ENCODE data around the gene VWA5B2.
"Not testable (repeated sequence)": the region's sequence is repeated elsewhere in the genome, so short reads cannot be mapped to it uniquely, and the experiment has no call there.

VWA5B2 gene

DNA sequence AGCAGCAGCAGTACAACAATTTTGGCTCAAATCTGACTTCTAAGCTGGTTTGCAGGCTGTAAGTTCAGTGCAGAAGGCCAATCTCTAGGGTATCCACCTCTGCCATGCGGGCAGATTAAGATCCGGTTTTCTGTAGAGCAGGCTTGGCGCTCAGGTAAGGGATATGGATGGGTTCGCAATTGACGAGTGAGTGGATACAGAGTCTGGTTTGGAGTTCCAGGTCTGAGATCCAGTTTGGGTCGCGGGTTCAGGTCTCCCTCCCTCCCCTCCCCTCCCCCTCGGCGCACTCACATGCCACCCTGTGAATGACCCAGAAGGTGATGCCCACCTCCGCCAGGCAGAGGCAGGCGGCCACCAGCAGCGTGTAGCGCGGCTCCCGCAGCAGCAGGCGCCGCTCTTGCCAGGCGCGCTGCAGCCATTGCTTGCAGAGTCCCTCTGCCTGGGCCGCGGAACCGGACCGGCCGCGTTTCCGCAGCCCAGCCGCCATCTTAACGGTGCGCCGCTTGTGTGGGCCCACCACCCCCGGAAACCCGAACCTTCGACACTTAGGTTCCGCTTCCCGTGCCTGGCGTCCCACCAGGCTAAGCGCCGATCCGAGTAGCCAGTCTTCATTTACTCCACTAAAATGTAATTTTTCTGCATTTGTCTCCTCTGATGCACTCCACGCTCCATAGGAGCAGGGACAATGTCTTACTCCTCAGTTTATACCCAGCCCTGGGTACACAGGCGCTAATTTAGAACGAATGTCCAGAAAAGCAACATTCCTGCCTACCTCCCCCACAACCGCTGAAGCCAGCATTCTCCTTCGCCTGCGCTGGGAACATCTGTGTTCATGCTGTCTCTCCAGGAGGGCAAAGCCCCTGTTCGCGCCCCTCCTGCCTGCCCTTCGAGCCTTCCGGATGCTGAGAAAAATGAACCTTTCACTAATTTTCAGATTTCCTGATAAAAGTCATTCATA is 19.3 kb downstream of the VWA5B2 start, which contains the start of gene ALG3:
Gene ALG3, minus strand, starts transcription at position 509 of the 958 bp plus-strand sequence. Its CDS starts 22 bp downstream, at position 487.
- peak; percentile 88 for DNase-seq

DNA sequence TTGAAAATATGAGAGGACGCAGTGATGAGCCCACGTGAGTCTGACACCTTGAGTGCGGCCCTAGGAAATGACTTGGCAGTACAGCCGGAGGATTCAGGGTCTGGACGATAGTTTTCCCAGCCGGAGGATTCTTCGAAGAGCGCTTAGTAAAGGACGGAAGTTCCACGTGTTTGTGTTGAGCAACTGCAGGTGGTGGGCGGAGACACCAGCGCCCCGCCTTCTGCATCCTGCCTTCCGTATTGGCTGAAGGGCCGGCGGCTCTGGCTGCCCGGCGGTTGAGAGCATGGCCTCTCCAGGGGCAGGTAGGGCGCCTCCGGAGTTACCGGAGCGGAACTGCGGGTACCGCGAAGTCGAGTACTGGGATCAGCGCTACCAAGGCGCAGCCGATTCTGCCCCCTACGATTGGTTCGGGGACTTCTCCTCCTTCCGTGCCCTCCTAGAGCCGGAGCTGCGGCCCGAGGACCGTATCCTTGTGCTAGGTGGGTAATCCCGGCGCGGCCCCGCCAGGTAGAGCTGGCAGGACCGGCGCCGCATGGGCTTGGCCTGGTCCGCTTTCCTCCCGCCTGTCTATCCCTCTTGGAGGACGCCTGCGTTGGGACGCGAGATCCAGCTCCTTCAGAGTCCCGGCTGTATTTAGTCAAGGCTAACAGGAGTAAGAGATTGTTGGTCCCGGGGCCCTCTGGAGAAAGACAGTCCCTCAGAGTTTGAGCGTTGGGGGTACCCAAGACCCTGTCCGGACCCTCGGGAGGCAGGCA is 20.2 kb downstream of the VWA5B2 start, which contains the start of gene EEF1AKMT4:
Gene EEF1AKMT4, plus strand, starts transcription at position 261 of the 755 bp plus-strand sequence. Its CDS starts 23 bp downstream, at position 284.
- DNase-seq = peak; percentile 98

DNA sequence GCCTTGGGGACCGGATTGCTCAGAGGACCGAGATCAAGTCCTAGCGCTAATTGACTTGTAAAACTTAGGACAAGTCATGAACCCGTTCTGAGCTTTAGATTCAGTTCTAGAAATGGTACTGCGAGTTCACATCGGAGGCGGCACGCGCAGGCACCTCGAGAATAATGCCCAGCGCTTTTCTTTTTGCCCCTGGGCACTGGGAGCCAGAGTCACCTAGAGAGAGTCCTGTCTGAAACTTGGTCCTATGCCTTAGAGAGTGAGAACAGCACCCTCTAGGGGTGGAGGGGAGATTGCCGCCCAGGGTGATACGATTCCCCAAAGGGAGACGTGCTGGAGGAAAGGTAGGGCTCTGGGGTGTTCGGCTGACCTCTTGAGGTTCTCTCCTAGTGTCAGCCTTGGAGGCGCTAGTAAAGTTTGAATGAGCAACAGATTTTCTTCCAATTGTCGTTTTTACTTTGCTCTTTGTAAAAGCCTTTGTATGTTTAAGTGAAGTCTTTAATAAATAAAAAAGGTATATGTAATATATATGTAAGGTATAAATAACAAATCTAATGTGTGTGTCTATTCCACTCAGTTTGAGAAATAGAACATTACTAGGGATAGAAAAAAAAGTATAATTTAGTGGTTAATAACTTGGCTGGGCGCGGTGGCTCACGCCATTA is 20.9 kb downstream of the VWA5B2 start:
- DNase-seq = peak; percentile 91

DNA sequence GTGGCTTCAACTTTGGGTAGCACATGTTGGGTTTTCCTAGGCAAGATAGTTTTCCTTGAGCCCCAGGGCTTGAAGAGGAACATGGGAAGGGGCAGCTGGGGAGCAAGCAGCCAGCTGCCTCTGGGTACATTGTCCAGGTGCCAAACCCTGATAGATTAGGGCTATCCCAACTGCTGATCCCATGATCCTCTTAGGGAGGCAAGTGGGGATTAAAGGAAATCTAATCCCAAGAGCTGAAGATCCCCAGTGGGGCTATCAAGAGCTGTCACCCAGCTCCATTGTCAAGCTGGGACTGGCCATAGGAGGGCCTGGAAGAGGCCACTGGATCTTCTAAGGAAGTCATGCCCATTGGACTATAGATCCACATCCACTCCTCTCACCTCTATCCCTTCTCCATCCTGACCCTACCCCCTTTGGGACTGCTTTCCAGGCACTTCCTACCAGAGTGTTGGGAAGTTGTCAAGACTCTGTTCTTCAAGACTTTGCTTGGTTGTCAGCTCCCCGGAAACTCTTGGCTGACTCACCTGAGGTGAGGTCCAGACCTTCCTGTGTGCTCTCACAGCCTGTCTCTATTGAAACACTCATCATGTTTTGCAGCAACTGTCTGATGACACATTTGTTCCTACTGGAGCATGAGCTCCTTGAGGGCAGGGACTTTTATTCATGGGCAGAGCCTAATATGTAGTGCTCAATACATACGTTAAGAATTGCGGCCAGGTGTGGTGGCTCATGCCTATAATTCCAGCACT is 26.1 kb downstream of the VWA5B2 start:
- DNase-seq = no peak

DNA sequence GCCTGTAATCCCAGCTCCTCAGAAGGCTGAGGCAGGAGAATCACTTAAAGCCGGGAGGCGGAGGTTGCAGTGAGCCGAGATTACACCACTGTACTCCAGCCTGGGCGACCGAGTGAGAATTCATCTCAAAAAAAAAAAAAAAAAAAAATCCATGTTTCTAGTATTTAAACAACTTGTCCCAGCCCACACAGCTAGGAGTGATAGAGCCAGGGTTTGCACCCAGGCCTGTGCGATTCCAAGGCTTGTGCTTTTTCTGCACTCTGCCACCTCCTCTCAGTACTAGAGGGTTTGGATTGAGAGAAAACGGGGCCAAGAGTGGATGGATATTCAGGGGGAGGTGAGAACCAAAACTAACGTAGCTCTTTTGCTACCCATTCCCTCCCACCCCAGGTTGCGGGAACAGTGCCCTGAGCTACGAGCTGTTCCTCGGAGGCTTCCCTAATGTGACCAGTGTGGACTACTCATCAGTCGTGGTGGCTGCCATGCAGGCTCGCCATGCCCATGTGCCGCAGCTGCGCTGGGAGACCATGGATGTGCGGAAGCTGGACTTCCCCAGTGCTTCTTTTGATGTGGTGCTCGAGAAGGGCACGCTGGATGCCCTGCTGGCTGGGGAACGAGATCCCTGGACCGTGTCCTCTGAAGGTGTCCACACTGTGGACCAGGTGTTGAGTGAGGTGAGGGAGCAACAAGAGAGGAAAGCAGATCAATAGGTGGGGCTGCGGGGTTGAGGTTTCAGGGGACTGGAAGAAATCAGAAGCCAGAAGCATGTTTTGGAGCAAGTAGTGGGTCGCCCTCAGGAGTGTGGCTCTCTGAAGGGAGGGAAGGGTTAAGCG is 27.9 kb downstream of the VWA5B2 start:
- no peak for DNase-seq

DNA sequence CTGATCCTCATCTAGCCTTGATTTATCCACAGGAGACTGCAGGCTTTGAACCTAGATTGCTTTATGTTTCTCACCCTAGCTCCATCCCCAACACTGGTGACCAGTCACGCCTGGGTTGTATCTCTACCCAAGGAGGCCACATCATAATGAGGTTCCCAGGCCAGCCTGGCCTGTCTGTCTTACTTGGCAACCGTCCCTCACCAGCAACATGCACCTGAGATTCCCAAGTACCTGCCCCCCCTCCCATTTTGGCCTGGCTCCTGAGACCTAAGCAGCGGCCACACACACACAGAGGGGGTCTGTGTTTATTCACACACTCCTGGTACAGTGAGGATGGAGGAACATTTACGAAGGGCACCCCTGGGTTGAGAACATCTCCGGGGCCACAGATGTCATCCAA is 29.5 kb downstream of the VWA5B2 start:
- DNase-seq = no peak

DNA sequence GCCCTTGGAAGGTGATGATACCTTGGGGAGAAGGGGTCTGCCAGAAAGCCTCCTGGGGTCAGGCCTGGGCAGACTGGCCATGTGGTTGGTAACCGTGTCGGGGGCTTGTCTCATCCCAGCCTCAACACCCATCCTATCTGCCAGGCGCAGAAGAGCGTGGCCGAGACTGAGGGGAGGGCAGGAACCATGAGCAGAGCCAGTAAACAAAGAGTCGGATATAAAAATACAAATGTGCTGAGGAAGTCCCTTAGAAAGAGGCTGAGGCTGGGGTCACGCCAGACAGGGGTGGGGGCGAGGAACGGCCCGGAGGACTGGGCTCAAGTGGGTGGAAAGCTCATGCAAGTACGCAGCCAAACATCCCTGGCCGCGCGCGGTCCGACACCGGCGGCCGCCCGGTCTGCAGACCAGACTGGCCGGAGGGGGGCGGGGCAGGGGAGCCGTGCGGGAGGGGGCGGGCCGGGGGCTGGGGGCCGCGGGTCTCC is 30.1 kb downstream of the VWA5B2 start:
- no peak for DNase-seq

DNA sequence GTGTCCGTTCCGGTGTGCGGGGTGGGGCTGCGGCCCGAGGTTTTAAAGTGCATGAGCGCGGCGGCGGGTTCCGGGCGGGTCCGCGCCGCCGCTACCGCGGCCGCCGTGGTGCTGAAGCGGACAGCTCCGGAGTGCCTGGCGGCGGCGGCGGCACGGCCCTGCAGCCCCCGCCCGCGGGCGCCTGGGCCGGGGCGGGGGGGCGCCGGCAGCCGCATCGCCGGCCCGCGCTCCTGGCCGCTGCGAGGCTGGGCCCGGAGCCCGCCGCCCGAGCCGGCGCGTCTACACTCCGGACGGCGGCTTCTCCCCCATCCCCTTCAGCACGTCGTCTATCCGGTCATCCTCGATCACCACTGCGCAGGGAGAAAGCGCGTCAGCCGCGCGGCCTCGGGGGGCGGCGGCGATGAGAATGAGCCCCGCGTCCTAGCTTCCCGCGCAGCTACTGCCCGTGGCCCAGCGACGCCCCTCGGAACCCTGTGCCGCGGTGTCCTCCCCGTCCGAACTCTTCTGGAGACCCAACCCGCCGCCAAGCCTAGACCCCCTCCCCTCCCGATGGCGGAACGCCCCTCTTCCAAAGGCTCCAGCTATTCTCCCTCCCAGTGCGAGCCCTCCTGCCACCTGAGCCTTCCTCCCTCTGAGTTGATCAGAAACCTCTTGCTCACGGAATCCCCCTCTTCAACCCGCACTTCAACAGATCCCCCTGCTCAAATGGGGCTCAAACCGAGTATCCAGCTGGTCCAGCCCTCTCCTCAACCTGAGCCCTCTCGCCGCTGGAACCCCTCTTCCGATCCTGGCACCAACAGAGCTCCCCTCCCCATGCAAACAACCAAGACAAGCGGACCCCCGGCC is 30.7 kb downstream of the VWA5B2 start:
- peak; percentile 48 for DNase-seq

DNA sequence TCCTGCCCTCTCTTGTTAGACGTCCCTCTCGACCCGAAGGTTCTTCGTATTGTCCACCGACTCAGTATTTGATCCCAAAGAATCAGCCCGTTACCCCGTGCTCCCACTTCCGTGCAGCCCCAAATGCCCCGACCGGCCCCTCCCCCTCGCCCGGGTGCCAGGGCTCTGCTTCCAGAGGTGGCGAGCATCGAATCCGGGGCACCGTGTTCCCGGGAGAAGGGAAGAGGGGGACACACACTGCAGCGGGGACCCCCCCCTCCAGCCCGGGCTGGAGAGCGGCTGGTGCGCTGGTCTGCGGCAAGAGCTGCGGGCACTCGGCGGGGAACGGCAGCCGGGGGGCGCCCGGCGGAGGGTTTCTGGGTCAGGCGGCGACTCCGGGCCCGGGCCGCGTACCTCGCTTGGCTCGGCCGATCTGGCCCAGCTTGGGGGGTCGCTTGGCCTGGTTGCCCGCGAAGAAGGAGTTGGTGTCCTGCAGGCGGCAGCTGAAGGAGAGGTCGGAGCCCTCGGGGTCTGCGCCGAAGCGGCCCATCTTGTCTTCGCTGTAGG is 31.4 kb downstream of the VWA5B2 start:
- DNase-seq = no peak

DNA sequence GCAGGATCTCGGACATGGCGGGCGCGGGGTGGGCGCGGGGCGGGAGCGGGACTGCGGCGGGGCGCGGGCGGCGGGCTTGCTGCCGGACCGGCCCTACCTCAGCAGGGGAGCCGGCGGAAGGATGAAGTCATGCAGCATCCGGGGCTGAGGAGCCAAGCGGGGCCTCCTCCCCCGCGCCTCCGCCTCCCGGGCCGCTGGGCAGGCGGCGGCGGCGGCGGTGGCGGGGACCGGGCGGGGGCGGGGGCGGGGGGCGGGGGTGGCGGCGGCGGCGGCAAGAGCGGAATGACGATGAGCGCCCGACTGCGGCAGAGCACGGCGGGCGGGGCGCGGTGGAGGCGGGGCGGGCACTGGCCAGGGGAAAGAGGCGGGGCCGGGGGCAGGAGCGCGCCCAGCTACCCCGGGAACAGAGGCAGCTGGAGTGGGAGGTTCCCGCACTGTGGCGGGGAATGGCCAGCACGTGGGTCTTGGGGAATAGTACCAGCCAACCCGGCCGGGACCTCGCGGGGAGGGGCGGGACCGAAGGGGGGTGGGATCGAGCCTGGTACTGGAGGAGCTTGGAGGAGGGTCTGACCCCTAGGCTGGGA is 32.0 kb downstream of the VWA5B2 start, which contains the start of gene CAMK2N2:
Gene CAMK2N2, minus strand, starts transcription at position 284 of the 584 bp plus-strand sequence. Its CDS starts 268 bp downstream, at position 16.
- DNase-seq = peak; percentile 68

DNA sequence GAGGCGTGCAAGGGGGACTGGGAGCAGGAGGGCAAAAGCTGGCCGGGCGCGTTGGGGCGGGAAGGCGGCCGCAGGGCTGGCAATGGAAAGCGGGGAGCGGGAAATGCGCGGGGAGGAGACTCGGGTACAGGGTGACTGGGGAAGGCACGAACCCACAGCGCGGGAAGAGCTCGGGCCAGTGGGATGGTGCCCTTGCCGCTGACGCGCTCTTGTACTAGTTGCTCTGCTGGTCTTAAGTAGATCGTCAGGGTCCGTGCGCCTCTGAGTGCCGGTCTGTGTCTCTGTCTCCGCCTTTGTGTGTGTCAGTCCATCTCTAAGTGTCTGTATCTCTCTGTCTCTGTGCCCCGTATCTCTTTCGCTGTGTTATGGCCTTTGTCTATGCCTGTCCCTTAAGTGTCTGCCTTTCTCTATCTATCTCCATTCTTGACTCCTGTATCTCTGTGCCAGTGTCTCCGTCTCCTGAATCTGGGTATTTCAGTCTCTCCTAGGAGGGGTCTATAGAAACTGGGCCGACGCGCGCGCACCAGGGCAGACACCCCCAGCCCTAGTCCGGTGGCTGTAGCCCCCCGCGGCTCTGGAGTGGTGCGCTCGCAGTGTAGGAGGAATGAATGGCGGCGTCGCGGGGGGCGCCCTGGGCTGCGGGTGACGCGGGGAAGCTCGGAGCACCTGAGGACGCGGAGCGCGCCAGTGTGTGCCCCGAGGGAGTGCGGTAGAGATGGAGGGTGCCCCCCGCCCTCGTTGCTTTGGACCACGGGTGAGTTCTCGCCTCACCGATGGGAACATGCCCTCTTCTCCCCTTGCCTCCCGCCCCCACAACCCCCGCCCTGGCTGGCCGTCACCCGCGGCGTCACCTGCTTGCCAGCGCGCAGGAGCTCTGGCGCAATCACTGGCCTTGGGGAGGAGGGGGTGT is 32.7 kb downstream of the VWA5B2 start:
- peak; percentile 18 for DNase-seq

DNA sequence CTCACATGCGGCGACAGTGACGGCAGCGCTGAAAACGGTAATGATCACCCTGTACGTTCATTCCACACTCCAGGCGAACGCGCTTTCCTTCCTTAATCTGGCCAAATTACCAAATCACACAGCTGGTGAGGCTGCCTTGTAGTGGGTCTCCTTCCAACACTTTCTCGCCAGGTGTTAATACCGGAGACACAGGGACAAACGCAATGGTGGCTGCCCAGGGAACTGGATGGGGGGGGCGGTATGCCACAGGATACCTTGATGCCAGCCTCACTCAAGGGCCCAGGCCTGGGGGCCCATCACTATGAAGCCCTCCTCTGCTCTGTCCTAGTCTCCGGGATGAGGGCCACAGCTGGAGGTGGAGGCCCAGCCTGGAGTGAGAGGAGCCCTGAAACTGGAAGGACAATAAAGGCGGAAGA is 33.4 kb downstream of the VWA5B2 start:
- no peak for DNase-seq

DNA sequence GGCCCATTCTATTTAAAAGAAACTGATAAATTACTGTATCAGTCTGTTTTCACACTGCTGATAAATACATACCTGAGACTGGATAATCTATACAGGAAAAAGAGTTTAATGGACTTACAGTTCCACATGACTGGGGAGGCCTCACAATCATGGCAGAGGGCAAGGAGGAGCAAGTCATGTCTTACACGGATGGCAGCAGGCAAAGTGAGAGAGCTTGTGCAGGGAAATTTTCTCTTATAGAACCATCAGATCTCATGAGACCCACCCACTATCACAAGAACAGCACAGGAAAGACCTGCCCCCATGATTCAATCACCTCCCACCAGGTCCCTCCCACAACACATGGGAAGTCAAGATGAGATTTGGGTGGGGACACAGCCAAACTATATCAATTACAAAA is 37.9 kb downstream of the VWA5B2 start:
- not testable (repeated sequence) for DNase-seq

DNA sequence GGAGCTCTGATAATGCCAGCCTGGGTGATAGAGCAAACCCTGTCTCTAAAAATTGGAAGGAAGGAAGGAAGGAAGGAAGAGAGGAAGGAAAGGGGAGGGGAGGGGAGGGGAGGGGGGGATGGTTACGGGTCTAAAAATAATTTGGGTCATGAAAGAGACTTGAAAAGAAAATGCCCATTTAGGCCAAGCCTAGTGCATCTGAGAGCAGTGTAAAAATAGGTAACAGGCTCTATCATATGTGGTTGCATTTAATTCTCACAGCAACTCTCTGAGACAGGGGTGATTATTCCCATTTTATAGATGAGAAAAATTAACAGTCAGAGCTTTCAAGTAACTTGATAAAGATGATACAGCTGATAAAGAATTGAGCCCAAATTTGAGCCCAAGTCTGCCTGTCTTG is 42.9 kb downstream of the VWA5B2 start:
- DNase-seq = no peak

DNA sequence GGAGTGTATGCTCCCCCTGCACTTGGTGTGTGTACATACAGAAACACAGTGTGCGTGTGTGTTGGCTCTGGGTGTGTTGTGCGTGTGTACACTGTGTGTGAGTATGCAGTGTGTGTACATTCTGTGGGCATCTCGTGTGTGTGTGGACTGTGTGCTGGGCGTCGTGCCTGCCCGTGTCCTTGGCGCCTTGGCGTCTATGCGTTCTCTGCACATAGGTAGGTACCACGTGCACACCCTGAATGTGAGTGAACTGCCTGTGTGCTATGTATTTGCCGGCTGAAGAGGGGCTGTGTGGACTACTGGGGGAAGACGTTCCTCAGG is 46.0 kb downstream of the VWA5B2 start:
- no peak for DNase-seq

DNA sequence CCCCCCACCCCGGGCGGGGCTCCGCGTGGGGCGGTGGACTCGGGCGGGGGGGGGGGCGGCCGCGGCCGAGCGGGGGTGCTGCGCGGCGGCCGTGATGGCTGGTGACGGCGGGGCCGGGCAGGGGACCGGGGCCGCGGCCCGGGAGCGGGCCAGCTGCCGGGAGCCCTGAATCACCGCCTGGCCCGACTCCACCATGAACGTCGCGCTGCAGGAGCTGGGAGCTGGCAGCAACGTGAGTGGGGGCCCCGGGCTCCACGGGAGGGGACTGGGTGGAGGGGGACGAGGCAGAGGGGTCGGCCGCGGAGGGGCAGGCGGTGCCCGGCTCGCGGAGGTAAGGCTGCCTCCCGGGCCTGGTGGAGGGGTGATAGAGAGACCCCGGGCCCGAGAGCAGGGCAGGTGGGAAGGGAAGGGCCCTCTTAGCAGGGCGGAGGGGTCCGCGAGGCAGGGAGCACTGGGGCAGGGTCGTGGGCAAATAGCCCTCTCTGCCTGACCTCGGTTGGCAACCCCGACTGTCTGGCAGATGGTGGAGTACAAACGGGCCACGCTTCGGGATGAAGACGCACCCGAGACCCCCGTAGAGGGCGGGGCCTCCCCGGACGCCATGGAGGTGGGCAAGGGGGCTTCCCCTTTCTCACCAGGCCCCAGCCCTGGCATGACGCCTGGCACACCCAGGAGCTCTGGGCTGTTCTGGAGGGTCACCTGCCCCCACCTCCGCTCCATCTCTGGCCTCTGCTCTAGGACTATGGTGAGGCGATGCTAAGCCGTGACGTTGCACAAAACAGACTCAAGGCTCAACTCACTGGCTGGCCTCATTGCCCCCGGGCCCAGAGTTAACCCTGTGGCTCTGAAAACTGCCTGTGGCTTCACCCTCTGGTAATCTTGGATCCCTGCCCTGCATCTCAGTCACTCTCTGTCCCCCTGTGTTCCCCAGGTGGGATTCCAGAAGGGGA is 46.9 kb downstream of the VWA5B2 start, which contains the start of gene ECE2:
Gene ECE2, plus strand, starts transcription at position 62 of the 950 bp plus-strand sequence. Its CDS starts 132 bp downstream, at position 194.
- no peak for DNase-seq

DNA sequence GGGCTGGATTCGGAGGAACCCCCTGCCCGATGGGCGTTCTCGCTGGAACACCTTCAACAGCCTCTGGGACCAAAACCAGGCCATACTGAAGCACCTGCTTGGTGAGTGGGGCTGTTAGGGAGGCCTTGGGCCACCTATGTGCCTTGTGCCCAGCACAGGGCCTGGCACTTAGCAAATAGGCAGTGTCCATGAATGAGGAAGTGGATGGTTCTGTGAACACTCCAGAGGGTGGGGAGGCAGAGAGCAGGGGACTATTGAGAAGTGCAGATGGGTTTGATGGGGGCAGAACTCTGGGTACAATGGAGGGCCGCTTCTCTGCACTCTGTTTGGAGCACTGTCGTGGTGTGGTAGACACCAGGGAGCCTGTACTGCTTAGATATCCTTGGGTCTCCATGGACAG is 48.0 kb downstream of the VWA5B2 start:
- DNase-seq = no peak
